ENCODE measurements around the gene PALLD.

GRCh38 chr4:168865854-168866253 is 369.0 kb downstream of the PALLD start:
- TF ChIP-seq POLR2A (IDR thresholded peaks at IDR 0.05) (no peak), CTCF (IDR thresholded peaks at IDR 0.05) (no peak), EP300 (IDR thresholded peaks at IDR 0.05) (no peak), POLR2AphosphoS5 (IDR thresholded peaks at IDR 0.05) (no peak)

Data from sigmoid colon (tissue), 4 donors.